B cell (primary cell): ENCODE results near the gene JPT1. TPM values are rescaled to one million over a fixed set of nuclear protein-coding genes. Genes with fewer than 3 reads are reported as not detected.
"Not testable (repeated sequence)": the region's sequence is repeated elsewhere in the genome, so short reads cannot be mapped to it uniquely, and the experiment has no call there.

Experiments used
- ATAC-seq: fragments of 200-7000 bp; cut with Tn5 transposase; one replicate; pipeline ENCODE4 v1.10.0; 2021; ENCODE audit warnings: low read depth, mild to moderate bottlenecking, moderate number of reproducible peaks, moderate library complexity
- CTCF ChIA-PET: fragments of 350-600 bp; sonication (Branson Sonifier 250); formaldehyde crosslinking; loops from one replicate; lab custom pipeline; 2021; ENCODE audit warnings: antibody characterized with exemption, inconsistent platforms; lab: Charles Lee
- POLR2A ChIA-PET: fragments of 350-600 bp; sonication (Branson Sonifier 250); formaldehyde crosslinking; loops from one replicate; lab custom pipeline; 2021; ENCODE audit warnings: antibody characterized with exemption; lab: Charles Lee
- DNase-seq: peaks from one replicate; pipeline ENCODE4 v3.0.0; 2013
- H2AFZ ChIP-seq: 2 replicates; pipeline ENCODE4 v1.6.1; 2012; ENCODE audit warnings: mild to moderate bottlenecking, low read depth, low read length; ENCODE audit not compliant: insufficient read depth, poor library complexity, severe bottlenecking
- H3K27ac ChIP-seq, 2 donors: 1 replicate in 1 of 2; 2 replicates in 1 of 2; pipeline ENCODE4 v1.5.1; 2012 to 2013; ENCODE audit warnings: low read length in 2 of 2, mild to moderate bottlenecking in 2 of 2, moderate library complexity in 1 of 2
- H3K27me3 ChIP-seq, 4 experiments: fragments of 200-600 bp in 1 of 4; sonication (generic) in 1 of 4; replicated peaks in 1 of 4; 1 replicate in 2 of 4; 2 replicates in 2 of 4; pipeline versions ENCODE4 v1.6.1 to v1.7.0; 2013 to 2016; ENCODE audit warnings: low read length in 3 of 4, mild to moderate bottlenecking in 2 of 4, mixed read lengths in 1 of 4, moderate library complexity in 1 of 4; ENCODE audit not compliant: insufficient read depth in 4 of 4, control insufficient read depth in 3 of 4; ENCODE audit errors: control extremely low read depth in 1 of 4
- H3K36me3 ChIP-seq, 2 experiments: replicated peaks in 1 of 2; 1 replicate in 1 of 2; 2 replicates in 1 of 2; pipeline versions ENCODE4 v1.6.1 to v1.7.1; 2013; ENCODE audit warnings: low read length in 1 of 2; ENCODE audit not compliant: insufficient read depth in 2 of 2, control insufficient read depth in 1 of 2; ENCODE audit errors: control extremely low read depth in 1 of 2, extremely low read depth in 1 of 2
- H3K4me1 ChIP-seq, 2 donors: fragments of 200-600 bp in 1 of 2; sonication (generic) in 1 of 2; 1 replicate in 1 of 2; 2 replicates in 1 of 2; pipeline versions ENCODE4 v1.5.1 to v1.6.1; 2013 to 2017; ENCODE audit warnings: low read length in 2 of 2; ENCODE audit not compliant: control insufficient read depth in 2 of 2, insufficient read depth in 2 of 2
- H3K4me2 ChIP-seq: replicated peaks from 2 replicates; pipeline ENCODE3; 2012; ENCODE audit warnings: mild to moderate bottlenecking, low read depth, low read length; ENCODE audit not compliant: poor library complexity, severe bottlenecking
- H3K4me3 ChIP-seq, 5 experiments: fragments of 200-600 bp in 1 of 5; sonication (generic) in 1 of 5; 1 replicate in 3 of 5; 2 replicates in 2 of 5; pipeline versions ENCODE4 v1.5.1 to v1.7.0; 2011 to 2016; ENCODE audit warnings: low read length in 4 of 5, mild to moderate bottlenecking in 4 of 5, low read depth in 2 of 5, control low read depth in 1 of 5, moderate library complexity in 1 of 5; ENCODE audit not compliant: insufficient read depth in 1 of 5; ENCODE audit errors: control extremely low read depth in 1 of 5, extremely low read depth in 1 of 5
- H3K79me2 ChIP-seq: fragments of 200-600 bp; sonication (generic); one replicate; pipeline ENCODE4 v1.6.0; 2016; ENCODE audit warnings: low read length; ENCODE audit not compliant: control insufficient read depth, insufficient read depth
- H3K9ac ChIP-seq: fragments of 200-600 bp; sonication (generic); 2 replicates; pipeline ENCODE4 v1.6.1; 2017; ENCODE audit warnings: mild to moderate bottlenecking, low read length, moderate library complexity
- H3K9me3 ChIP-seq, 3 donors: one replicate each; pipeline versions ENCODE4 v1.6.1 to v1.7.1; 2013; ENCODE audit warnings: low read length in 2 of 3; ENCODE audit not compliant: control insufficient read depth in 2 of 3, insufficient read depth in 1 of 3; ENCODE audit errors: control extremely low read depth in 1 of 3
- H4K20me1 ChIP-seq: 2 replicates; pipeline ENCODE4 v1.6.0; 2012; ENCODE audit warnings: mild to moderate bottlenecking, low read length; ENCODE audit not compliant: insufficient read depth, control insufficient read depth, poor library complexity, severe bottlenecking
- H3K27ac Mint-ChIP-seq: one replicate; pipeline ENCODE4 v1.8.0; 2021; ENCODE audit warnings: mixed read lengths
- H3K27me3 Mint-ChIP-seq: one replicate; pipeline ENCODE4 v1.8.0; 2021; ENCODE audit warnings: mixed read lengths
- H3K4me1 Mint-ChIP-seq: one replicate; pipeline ENCODE4 v1.8.0; 2021; ENCODE audit warnings: mixed read lengths
- H3K4me3 Mint-ChIP-seq: one replicate; pipeline ENCODE4 v1.8.0; 2021; ENCODE audit warnings: mixed read lengths
- H3K9me3 Mint-ChIP-seq: one replicate; pipeline ENCODE4 v1.8.0; 2022; ENCODE audit warnings: mixed read lengths; ENCODE audit not compliant: insufficient read depth
- EZH2 ChIP-seq: IDR thresholded peaks from 2 replicates; pipeline ENCODE4 v1.6.1; 2012; ENCODE audit warnings: borderline replicate concordance, low read depth, mild to moderate bottlenecking, moderate library complexity, low read length; ENCODE audit not compliant: insufficient read depth, poor library complexity, severe bottlenecking
- WGBS: methylation state at CpG from one replicate; pipeline ENCODE4 v1.1.5; 2013; ENCODE audit warnings: missing lambda C conversion rate; ENCODE audit not compliant: insufficient coverage; 5-methylcytosine and 5-hydroxymethylcytosine counted together
- intact Hi-C: fragments of 100-400 bp; cut with micrococcal nuclease; formaldehyde crosslinking; loops from one replicate; pipeline ENCODE4 v1.10.0; 2022
- polyA plus RNA-seq: library from polyadenylated mRNA; depleted of rRNA; stranded (reverse); fragments of >200 nt; gene quantifications from 2 replicates; pipeline ENCODE4 v1.2.3, GENCODE V29; 2012
- total RNA-seq, 2 donors: library from RNA; stranded (reverse); fragments of 120-200 nt in 1 of 2; gene quantifications; 1 replicate in 1 of 2; 2 replicates in 1 of 2; pipeline versions ENCODE4 v1.2.3 to v1.2.4, GENCODE V29; 2013 to 2022
- TF ChIP-seq, protein P1 (sequence below): fragments of 200-600 bp; IDR thresholded peaks from one replicate; pipeline ENCODE4 v1.8.0; 2022; ENCODE audit warnings: antibody characterized with exemption, mild to moderate bottlenecking

JPT1 gene
- total and polyA plus RNA-seq, 2 donors (not counting 1 experiment from before 2014, with no cell fraction given): 34.8 to 37.6 TPM

DNA sequence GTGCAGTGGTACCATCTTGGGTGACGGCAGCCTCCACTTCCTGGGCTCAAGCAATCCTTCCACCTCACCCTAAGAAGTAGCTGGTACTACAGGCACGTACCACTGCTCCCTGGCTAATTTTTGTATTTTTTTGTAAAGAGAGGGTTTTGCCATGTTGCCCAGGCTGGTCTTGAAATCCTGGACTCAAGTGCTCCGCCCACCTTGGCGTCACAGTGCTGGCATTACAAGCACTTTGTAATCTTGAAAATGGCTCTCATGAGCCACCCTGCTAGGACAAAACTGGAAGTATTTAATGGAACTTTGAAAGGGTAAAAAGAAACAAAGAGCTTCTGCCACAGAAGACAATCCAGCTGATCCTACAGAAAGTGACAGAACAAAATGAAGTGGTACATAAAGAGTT lies 19.2 kb upstream of the JPT1 start:
- H3K4me2 ChIP-seq: no peak overlapping the region
- WGBS: 88% methylated on average over 2 of the region's 4 CpGs
- peaks cover 13% of the 10 kb centered on the region for H3K4me1 Mint-ChIP-seq
- H3K4me3 Mint-ChIP-seq: no peak overlapping the region
- no peaks in the 10 kb centered on the region for H3K27me3 ChIP-seq
- peaks cover 15% of the 10 kb centered on the region for H4K20me1 ChIP-seq
- TF ChIP-seq, protein P1, sequence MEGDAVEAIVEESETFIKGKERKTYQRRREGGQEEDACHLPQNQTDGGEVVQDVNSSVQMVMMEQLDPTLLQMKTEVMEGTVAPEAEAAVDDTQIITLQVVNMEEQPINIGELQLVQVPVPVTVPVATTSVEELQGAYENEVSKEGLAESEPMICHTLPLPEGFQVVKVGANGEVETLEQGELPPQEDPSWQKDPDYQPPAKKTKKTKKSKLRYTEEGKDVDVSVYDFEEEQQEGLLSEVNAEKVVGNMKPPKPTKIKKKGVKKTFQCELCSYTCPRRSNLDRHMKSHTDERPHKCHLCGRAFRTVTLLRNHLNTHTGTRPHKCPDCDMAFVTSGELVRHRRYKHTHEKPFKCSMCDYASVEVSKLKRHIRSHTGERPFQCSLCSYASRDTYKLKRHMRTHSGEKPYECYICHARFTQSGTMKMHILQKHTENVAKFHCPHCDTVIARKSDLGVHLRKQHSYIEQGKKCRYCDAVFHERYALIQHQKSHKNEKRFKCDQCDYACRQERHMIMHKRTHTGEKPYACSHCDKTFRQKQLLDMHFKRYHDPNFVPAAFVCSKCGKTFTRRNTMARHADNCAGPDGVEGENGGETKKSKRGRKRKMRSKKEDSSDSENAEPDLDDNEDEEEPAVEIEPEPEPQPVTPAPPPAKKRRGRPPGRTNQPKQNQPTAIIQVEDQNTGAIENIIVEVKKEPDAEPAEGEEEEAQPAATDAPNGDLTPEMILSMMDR: no peak
- no peak for TF ChIP-seq EZH2
- ATAC-seq (no peak), DNase-seq (no peak)
- no peak overlapping the region for H3K4me3 ChIP-seq
- ChIA-PET CTCF (interaction anchor here (0.7 to 16.4 kb wide), 10 partner anchors 19 to 250 kb away, joined by 3 to 373 read pairs (median 4); partner anchors contain the start of genes ARMC7, JPT1, NT5C and OTOP2), POLR2A (interaction anchor here (0.6 kb wide), 1 partner anchor 73 kb away, joined by 3 read pairs; no protein-coding TSS in a partner anchor)
- no peak overlapping the region for H3K27ac ChIP-seq
- H3K27me3 Mint-ChIP-seq: no peaks in the 10 kb centered on the region
- peaks cover 94% of the 10 kb centered on the region for H3K79me2 ChIP-seq
- intact Hi-C loops: no loop called here
- H2AFZ ChIP-seq: no peak overlapping the region
- no peak overlapping the region for H3K27ac Mint-ChIP-seq
- peaks cover 6 to 8% of the 10 kb centered on the region in 2 donors for H3K4me1 ChIP-seq
- H3K9me3 Mint-ChIP-seq: no peaks in the 10 kb centered on the region
- no peak overlapping the region for H3K9ac ChIP-seq
- H3K36me3 ChIP-seq: peaks cover 6 to 53% of the 10 kb centered on the region in 2 experiments
- no peaks in the 10 kb centered on the region for H3K9me3 ChIP-seq

DNA sequence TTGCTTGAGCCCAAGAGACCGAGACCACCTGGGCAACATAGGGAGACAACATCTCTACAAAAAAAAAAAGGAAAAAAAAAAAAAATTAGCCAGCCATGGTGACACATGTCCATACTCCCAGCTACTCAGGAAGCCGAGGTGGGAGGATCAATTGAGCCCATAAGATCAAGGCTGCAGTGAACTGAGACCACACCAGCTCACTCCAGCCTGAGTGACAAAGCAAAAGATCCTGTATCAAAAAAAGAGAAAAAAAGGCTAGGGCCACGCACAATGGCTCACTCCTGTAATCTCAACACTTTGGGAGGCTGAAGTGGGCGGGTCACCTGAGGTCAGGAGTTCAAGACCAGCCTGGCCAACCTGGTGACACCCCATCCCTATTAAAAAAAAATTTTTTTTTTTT lies 14.7 kb upstream of the JPT1 start:
- Mint-ChIP-seq H3K4me3 (no peak overlapping the region), H3K9me3 (no peaks in the 10 kb centered on the region), H3K27ac (no peak overlapping the region), H3K4me1 (peaks cover 9% of the 10 kb centered on the region), H3K27me3 (no peaks in the 10 kb centered on the region)
- Histone ChIP-seq H4K20me1 (no peaks in the 10 kb centered on the region), H3K4me1 (peaks cover 0 to 2% of the 10 kb centered on the region in 2 donors), H3K79me2 (peaks cover 49% of the 10 kb centered on the region), H2AFZ (no peak overlapping the region), H3K9ac (no peak overlapping the region), H3K4me2 (no peak overlapping the region), H3K27me3 (no peaks in the 10 kb centered on the region), H3K4me3 (no peak overlapping the region), H3K9me3 (no peaks in the 10 kb centered on the region), H3K27ac (no peak overlapping the region), H3K36me3 (peaks cover 9 to 39% of the 10 kb centered on the region in 2 experiments)
- DNase-seq (no peak), ATAC-seq (no peak)
- TF ChIP-seq, protein P1: no peak
- POLR2A ChIA-PET: no interaction called here
- CTCF ChIA-PET: interaction anchor here (0.7 to 16.4 kb wide), 3 partner anchors 11 to 55 kb away, joined by 3 to 373 read pairs (median 3); partner anchors contain the start of gene ARMC7
- intact Hi-C loops: no loop called here
- 83% methylated on average over 1 of the region's 4 CpGs for WGBS

DNA sequence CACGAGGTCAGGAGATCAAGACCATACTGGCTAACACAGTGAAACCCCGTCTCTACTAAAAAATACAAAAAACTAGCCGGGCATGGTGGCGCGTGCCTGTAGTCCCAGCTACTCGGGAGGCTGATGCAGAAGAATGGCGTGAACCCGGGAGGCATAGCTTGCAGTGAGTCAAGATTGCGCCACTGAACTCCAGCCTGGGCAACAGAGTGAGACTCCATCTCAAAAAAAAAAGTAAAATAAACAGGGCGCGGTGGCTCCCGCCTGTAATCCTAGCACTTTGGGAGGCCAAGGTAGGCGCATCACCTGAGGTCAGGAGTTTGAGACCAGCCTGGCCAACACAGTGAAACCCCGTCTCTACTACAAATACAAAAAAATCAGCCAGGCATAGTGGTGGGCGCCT lies 10.3 kb upstream of the JPT1 start:
- not testable (repeated sequence) for H2AFZ ChIP-seq
- POLR2A ChIA-PET: interaction anchor here (0.6 kb wide), 1 partner anchor 49 kb away, joined by 6 read pairs; no protein-coding TSS in a partner anchor

More for the DNA sequence above, 10.3 kb upstream of the JPT1 start:
- H3K4me1 Mint-ChIP-seq, H3K79me2 ChIP-seq, H3K4me3 ChIP-seq, ATAC-seq, H3K4me2 ChIP-seq, H3K4me3 Mint-ChIP-seq, H3K9me3 ChIP-seq, H4K20me1 ChIP-seq, DNase-seq, H3K9me3 Mint-ChIP-seq, H3K27me3 ChIP-seq, H3K4me1 ChIP-seq, intact Hi-C loops, H3K27me3 Mint-ChIP-seq, H3K9ac ChIP-seq, H3K27ac ChIP-seq, H3K27ac Mint-ChIP-seq: not testable (repeated sequence)
- H3K36me3 ChIP-seq: peaks cover 4 to 19% of the 10 kb centered on the region in 2 experiments
- CTCF ChIA-PET: interaction anchor here (1.0 to 2.8 kb wide), 3 partner anchors 50 to 203 kb away, joined by 3 to 13 read pairs (median 6); partner anchors contain the start of gene ARMC7
- WGBS: 97% methylated on average over 13 of the region's 15 CpGs
